NCI-H345 (cell line): ENCODE data around the gene EBF3.

Experiments used
- DNase-seq: peaks from one replicate; lab custom pipeline; 2025; lab: John Stamatoyannopoulos, UW

Gene EBF3

GRCh38 chr10:129958629-129959543, 5.2 kb downstream of the EBF3 start:
- DNase-seq, result peak; percentile 39

DNA sequence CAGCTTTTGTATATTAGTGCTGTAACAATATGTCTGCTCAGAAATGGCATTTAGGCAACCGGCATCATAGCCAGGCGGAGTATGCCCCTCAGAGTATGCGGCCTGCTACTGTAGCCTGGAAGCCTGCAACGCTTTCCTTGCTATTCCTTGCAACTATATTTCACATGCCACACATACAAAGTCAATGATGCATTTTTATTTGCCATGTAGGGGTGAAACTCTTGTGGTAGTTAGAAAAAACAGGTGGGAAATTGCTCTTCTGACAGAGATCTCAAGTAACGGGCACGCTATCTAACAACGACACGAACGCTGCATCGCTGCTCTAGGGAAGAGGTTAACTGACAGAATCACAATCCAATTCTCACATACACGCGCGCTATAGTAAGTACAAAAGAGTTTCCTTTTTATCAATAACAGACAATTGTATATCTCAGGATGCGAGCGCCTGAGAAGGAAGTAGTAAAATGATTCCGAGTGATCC, 5.9 kb downstream of the EBF3 start:
- DNase-seq, result peak; percentile 52

DNA sequence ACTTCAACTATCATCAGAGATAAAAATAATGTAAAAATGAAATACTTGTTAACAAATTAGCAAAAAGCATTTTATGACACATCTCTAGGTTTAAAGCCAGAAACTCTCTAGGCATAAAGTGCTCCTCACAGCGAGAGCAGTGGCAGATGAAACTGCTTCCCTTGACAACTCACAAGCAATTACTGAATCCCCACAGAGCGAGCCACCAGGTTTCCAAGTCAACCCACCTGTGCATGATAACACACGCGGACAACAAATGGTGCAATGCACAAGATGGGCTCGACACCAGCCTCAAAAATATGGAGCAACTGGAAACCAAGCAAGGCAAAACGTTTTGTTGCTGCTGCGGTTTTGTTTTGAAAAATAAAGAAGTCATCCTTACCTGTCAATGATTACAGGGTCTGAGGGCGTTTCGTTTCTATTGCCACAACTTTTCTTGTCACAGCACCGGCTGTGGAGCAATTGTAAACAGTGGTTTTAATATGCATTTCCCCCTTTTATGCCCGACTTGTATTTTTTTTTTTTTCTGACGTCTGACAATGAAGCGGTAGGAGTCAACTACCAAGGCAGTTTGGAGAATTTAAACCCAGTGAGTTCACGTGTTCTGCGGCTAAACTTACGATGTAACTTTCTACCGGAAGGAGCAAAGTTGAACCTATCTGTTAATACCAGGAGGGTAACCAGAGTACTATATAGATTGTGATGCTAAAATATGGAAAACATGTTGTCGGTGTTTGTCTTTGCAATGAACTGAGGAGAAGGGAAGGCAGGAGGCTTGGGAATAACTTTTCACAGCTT, 7.0 kb downstream of the EBF3 start:
- peak; percentile 14 for DNase-seq

DNA sequence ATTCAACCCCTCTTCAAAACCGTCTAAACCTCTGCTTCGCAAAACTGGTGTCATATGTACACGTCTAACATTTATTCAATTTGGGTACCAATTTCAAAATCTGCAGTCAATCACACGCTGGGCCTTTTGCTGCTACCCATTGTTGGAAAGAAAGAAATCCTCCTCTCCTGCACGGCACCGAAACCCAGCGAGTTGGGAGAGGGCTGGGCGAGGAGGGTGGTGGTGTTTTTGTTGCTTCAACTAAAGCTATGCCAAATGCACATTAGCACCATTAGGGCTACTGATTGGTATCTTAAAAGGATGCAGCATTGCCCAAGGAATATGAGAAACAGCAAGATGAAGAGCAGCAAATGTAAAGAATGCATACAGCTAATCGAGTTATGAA, 7.8 kb downstream of the EBF3 start:
- no peak for DNase-seq

- DNase-seq, result no peak
Measured at GRCh38 chr10:129955601-129956285, 8.3 kb downstream of the EBF3 start.

DNA sequence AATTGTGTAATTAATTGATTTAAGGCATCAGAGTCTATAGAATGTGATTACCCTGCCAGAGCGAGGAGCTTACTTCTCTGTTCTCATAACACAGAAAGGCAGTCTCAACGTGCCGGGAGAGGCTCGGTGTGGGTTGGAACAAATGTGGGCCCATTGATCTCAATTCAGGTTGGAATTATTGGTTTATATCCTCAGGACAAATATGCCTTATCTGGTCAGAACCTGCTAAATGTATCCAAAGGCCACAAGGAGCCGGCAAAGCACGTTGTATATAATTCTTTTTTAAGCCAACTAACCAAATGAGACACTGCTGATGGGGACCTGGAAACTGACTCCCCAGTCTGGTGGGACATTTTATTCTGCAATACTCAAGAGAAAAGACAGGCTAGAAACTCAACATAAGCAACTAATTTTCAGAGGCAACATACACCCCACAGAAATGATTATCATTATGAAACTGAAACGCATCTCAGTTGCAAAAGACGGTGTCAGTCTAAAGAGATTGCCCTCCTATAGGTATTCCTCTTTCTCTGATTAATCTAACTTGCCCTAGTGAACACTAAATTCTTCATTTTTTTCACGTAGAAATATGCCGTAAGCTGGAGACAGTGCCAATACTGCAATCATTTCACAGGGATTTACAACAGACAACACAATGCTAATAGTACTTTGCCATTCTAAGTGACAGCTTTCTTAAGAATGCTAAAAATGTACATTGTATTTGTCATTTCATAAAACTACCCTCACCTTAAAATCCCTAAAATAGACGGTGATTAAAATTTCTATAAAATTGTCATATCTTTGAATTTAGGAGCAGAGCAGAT, 9.4 kb downstream of the EBF3 start:
- DNase-seq, result no peak

- no peak for DNase-seq
Measured at GRCh38 chr10:129953119-129954051, 10.7 kb downstream of the EBF3 start.

DNA sequence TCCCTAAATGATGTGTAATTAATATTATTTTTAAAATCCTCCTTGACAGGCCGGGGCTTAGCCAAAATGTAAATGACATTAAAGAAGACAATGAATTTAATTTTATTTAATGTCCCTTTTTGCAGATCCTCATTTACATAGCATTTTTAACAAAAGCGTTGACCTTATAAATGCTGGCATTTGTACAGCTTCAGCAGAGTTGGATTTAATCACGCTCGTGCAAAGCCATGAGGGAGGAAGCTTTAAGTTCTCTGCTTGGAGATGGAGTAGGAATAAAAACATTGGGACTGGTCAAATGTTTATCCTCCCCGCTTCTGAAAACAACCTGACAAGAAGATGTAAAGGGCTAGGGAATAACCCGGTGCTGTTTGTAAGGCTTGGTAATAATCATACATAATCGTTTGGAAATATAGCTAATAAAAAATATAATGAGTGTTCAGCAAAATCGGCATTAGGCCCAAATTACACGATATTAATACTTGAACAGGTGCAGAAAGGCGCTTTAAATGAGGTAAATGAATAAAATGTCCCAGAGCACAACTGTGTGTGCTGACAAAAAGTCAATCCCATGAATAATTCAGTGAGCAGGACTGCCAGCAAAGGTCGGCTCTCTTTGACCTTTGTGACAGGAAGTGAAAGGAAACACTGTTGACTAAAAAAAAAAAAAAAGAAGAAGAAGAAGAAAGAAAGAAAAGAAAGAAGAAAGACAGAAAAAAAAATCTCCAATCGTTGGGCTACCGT, 11.5 kb downstream of the EBF3 start:
- no peak for DNase-seq

- DNase-seq, result no peak
Measured at GRCh38 chr10:129951970-129952265, 12.2 kb downstream of the EBF3 start.

GRCh38 chr10:129951101-129951969, 12.7 kb downstream of the EBF3 start:
- no peak for DNase-seq

DNA sequence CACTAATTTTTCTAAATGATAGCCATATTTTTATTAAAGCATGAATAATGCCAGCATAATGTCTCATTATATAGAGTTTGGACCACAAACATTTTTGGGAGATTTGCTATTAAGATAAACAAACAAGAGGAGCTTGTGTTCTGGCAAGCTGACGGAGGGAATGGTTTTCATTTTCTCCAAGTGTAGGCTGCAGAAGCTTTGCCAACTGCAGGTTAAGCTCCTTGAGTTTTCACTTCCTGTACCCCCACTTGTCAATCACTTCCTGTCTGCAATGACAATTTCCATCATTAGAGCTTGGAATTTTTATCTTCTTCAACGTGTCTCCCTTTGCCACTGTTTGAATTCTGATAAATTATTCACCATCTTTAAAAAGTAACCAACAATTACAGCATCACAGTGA, 13.4 kb downstream of the EBF3 start:
- no peak for DNase-seq

DNA sequence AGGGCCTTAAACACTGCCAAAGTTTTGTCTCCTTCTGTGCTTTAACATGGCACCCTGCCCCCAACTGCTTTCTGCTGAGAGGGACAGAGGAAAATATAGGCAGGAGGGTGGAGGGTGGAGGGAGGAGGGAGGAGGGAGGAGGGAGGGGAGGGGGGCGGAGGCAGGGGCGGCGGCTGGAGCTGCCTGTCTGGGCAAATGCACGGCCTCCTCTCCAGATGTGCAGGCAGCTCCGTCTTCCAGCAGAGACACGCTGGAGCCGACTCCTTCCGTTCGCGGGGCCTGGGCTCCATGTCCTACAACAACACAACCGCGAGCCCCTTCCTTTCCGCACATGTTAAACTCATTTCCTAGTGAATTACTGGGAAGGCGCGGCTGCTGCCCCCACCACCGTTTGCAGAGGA, 14.2 kb downstream of the EBF3 start:
- DNase-seq, result no peak

DNA sequence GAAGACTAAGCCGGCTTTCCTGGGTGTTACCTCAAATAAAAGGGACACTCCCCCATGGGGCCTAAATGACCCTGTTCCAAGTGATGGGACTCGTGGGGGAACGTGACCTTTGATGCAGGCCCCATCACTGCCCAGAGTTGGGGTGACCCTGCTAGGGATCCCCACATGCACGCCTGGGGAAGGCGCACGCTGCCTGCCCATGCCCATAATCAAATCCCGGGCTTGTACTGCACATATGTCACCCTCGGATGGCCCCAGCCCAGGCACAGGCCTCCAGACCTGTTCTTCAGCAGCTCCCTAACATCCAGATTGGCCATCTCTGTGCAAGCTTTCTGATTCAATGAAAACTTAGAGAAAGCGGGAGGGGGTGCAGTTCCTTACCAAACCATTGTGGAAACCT, 14.7 kb downstream of the EBF3 start:
- DNase-seq, result no peak

- no peak for DNase-seq
Measured at GRCh38 chr10:129946859-129947258, 17.2 kb downstream of the EBF3 start.

DNA sequence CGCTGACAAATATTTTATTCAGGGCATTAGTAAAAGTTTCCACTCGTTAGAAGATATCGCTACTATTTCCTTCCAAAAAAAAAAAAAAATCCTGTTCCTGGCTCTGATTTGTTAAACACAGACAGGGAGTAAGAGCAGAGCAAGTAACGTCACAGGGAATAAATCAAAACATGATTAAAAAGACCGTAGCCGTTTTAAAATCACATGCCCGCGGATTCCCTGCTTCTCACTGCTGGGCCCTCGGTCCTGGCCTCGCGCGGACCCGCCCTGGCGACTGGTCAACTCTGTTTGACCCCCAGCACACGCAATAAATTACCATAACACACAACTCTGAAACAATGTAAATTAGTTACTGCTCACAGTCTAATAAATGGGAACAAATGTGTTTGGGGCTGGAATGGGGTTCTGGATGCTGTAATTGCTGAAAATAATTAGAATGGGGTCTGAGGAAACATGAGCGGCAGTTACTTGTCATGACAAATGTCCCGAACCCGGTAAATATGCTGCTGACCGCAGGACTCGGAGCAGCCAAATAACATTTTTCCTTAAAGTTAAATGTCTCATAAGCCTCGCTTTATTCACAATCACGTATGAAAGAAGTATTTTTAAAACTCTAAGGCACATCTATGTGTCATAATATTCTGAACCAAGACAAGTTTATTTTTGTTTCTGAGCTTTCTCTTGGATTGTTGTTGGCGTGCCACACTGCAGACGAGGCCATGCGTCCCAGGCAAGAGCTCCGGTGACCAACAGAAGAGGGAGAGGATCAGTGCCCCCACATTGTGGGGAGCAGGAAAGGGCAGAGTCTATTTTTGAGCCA, 17.9 kb downstream of the EBF3 start:
- no peak for DNase-seq

DNA sequence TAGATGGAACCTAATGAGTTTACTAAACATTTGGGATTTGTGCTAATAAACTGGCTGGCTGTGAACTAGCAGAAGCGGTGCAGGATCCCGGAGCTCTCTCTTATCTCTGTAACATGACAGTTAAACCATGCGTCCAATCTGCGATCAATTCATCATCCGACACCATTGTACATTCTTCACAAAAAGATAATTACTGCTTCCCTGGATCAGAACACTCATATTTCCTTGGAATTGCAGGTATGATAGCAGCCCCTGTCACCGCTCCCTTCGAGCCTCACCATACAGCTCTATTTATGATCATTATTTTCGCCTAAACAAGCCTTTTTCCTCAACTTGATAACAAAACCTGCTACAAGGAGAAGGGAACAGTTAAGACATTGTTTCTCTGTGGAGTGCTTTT, 18.5 kb downstream of the EBF3 start:
- no peak for DNase-seq

DNA sequence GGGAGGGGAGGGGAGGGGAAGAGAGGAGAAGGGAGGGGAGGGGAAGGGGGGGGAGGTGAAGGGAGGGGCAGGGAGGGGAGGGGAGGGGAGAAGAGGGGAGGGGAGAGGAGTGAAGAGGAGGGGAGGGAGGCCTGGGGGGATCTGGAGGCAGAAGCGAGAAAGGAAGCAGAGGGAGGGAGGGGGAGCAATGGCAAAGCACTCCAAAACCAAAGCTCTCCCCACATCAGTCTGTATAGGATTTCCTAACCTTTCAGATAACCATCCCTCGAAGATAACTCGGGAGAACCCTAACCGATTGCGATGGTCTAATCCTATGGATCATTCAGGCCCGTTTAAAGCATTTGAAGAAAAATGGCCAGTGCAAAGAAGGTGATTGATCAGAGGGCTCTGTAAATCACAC, 19.0 kb downstream of the EBF3 start:
- no peak for DNase-seq

DNA sequence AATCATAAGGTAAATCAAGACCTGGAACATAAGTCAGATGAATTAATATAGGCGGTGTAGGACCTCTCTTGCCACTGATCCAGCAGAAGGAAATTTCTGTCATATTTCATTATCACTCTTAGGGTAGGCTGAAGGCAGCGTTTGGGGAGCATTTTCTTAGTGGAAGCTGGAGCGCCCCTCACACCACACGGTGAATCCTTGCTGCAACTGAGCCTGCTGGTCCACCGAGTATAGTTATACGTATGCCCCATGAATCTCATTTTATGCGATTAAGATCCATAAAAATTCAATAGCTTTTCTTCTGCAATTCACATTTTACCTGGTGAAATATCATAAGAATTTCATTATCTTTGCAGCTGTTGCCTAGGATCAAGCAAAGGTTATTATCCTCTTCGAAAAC, 19.6 kb downstream of the EBF3 start:
- no peak for DNase-seq
